ENCODE results near the gene PFDN1. TPM values are rescaled to one million over a fixed set of nuclear protein-coding genes. Genes with fewer than 3 reads are reported as not detected.
A peak's percentile ranks its signal among the peaks of the same experiment; 100 is the strongest.

Gene PFDN1
- polyA plus RNA-seq, 1 donor = 57.7 TPM

GRCh38 chr5:140331638-140332037 is 28.7 kb upstream of the PFDN1 start:
- no peaks in the 10 kb centered on the region for H3K27me3 ChIP-seq (ENCODE audit: control insufficient read depth, insufficient read depth, low read length)
- no peaks in the 10 kb centered on the region for H3K9me3 ChIP-seq (ENCODE audit: control insufficient read depth, low read depth, low read length)
- H3K27ac ChIP-seq (ENCODE audit: low read length) = no peak overlapping the region
- H3K4me3 ChIP-seq (ENCODE audit: low read length) = no peak overlapping the region
- no CpG with 5 or more reads among the region's 1 CpG for WGBS (ENCODE audit: insufficient coverage, low lambda C conversion rate)
- no peaks in the 10 kb centered on the region for H3K4me1 ChIP-seq (ENCODE audit: control insufficient read depth, insufficient read depth, low read length)
- DNase-seq = no peak
- peaks cover 6% of the 10 kb centered on the region for H3K36me3 ChIP-seq (ENCODE audit: control insufficient read depth, insufficient read depth, low read length)

GRCh38 chr5:140329739-140330481 is 27.0 kb upstream of the PFDN1 start:
- DNase-seq = no peak
- Histone ChIP-seq H3K36me3 (ENCODE audit: control insufficient read depth, insufficient read depth, low read length) (peaks cover 6% of the 10 kb centered on the region), H3K27ac (ENCODE audit: low read length) (no peak overlapping the region), H3K4me3 (ENCODE audit: low read length) (no peak overlapping the region), H3K27me3 (ENCODE audit: control insufficient read depth, insufficient read depth, low read length) (no peaks in the 10 kb centered on the region), H3K4me1 (ENCODE audit: control insufficient read depth, insufficient read depth, low read length) (no peaks in the 10 kb centered on the region), H3K9me3 (ENCODE audit: control insufficient read depth, low read depth, low read length) (no peaks in the 10 kb centered on the region)
- no CpG with 5 or more reads among the region's 5 CpGs for WGBS (ENCODE audit: insufficient coverage, low lambda C conversion rate)

- Histone ChIP-seq H3K4me1 (ENCODE audit: control insufficient read depth, insufficient read depth, low read length) (no peaks in the 10 kb centered on the region), H3K36me3 (ENCODE audit: control insufficient read depth, insufficient read depth, low read length) (peaks cover 4% of the 10 kb centered on the region), H3K27me3 (ENCODE audit: control insufficient read depth, insufficient read depth, low read length) (no peaks in the 10 kb centered on the region), H3K9me3 (ENCODE audit: control insufficient read depth, low read depth, low read length) (no peaks in the 10 kb centered on the region), H3K4me3 (ENCODE audit: low read length) (no peak overlapping the region), H3K27ac (ENCODE audit: low read length) (no peak overlapping the region)
- DNase-seq = no peak
- no CpG with 5 or more reads among the region's 8 CpGs for WGBS (ENCODE audit: insufficient coverage, low lambda C conversion rate)
These were observed 25.3 kb upstream of the PFDN1 start for GRCh38 chr5:140328036-140328764.

- Histone ChIP-seq H3K36me3 (ENCODE audit: control insufficient read depth, insufficient read depth, low read length) (no peaks in the 10 kb centered on the region), H3K4me3 (ENCODE audit: low read length) (no peak overlapping the region), H3K4me1 (ENCODE audit: control insufficient read depth, insufficient read depth, low read length) (no peaks in the 10 kb centered on the region), H3K27ac (ENCODE audit: low read length) (no peak overlapping the region), H3K9me3 (ENCODE audit: control insufficient read depth, low read depth, low read length) (no peaks in the 10 kb centered on the region), H3K27me3 (ENCODE audit: control insufficient read depth, insufficient read depth, low read length) (no peaks in the 10 kb centered on the region)
- WGBS (ENCODE audit: insufficient coverage, low lambda C conversion rate) = no CpG with 5 or more reads among the region's 2 CpGs
- DNase-seq = no peak
These were observed 24.7 kb upstream of the PFDN1 start for GRCh38 chr5:140327589-140327988.

- no peaks in the 10 kb centered on the region for H3K27me3 ChIP-seq (ENCODE audit: control insufficient read depth, insufficient read depth, low read length)
- H3K27ac ChIP-seq (ENCODE audit: low read length) = no peak overlapping the region
- 82% methylated on average over 2 of the region's 3 CpGs for WGBS (ENCODE audit: insufficient coverage, low lambda C conversion rate)
- DNase-seq = no peak
- no peak overlapping the region for H3K4me3 ChIP-seq (ENCODE audit: low read length)
- H3K4me1 ChIP-seq (ENCODE audit: control insufficient read depth, insufficient read depth, low read length) = no peaks in the 10 kb centered on the region
- H3K9me3 ChIP-seq (ENCODE audit: control insufficient read depth, low read depth, low read length) = no peaks in the 10 kb centered on the region
- H3K36me3 ChIP-seq (ENCODE audit: control insufficient read depth, insufficient read depth, low read length) = no peaks in the 10 kb centered on the region
These were observed 22.6 kb upstream of the PFDN1 start for GRCh38 chr5:140325486-140325885.

GRCh38 chr5:140324617-140325241 is 21.8 kb upstream of the PFDN1 start:
- Histone ChIP-seq H3K27me3 (ENCODE audit: control insufficient read depth, insufficient read depth, low read length) (no peaks in the 10 kb centered on the region), H3K4me3 (ENCODE audit: low read length) (no peak overlapping the region), H3K9me3 (ENCODE audit: control insufficient read depth, low read depth, low read length) (no peaks in the 10 kb centered on the region), H3K36me3 (ENCODE audit: control insufficient read depth, insufficient read depth, low read length) (no peaks in the 10 kb centered on the region), H3K27ac (ENCODE audit: low read length) (no peak overlapping the region), H3K4me1 (ENCODE audit: control insufficient read depth, insufficient read depth, low read length) (no peaks in the 10 kb centered on the region)
- DNase-seq = no peak
- WGBS (ENCODE audit: insufficient coverage, low lambda C conversion rate) = no CpG with 5 or more reads among the region's 1 CpG

GRCh38 chr5:140324041-140324600 is 21.2 kb upstream of the PFDN1 start:
- Histone ChIP-seq H3K27me3 (ENCODE audit: control insufficient read depth, insufficient read depth, low read length) (no peaks in the 10 kb centered on the region), H3K9me3 (ENCODE audit: control insufficient read depth, low read depth, low read length) (no peaks in the 10 kb centered on the region), H3K4me1 (ENCODE audit: control insufficient read depth, insufficient read depth, low read length) (no peaks in the 10 kb centered on the region), H3K27ac (ENCODE audit: low read length) (no peak overlapping the region), H3K4me3 (ENCODE audit: low read length) (no peak overlapping the region), H3K36me3 (ENCODE audit: control insufficient read depth, insufficient read depth, low read length) (no peaks in the 10 kb centered on the region)
- 80% methylated on average over 2 of the region's 5 CpGs for WGBS (ENCODE audit: insufficient coverage, low lambda C conversion rate)
- DNase-seq = no peak

GRCh38 chr5:140322751-140323731 is 20.1 kb upstream of the PFDN1 start:
- WGBS (ENCODE audit: insufficient coverage, low lambda C conversion rate) = no CpG with 5 or more reads among the region's 9 CpGs
- Histone ChIP-seq H3K27ac (ENCODE audit: low read length) (no peak overlapping the region), H3K4me1 (ENCODE audit: control insufficient read depth, insufficient read depth, low read length) (no peaks in the 10 kb centered on the region), H3K9me3 (ENCODE audit: control insufficient read depth, low read depth, low read length) (no peaks in the 10 kb centered on the region), H3K4me3 (ENCODE audit: low read length) (no peak overlapping the region), H3K36me3 (ENCODE audit: control insufficient read depth, insufficient read depth, low read length) (no peaks in the 10 kb centered on the region), H3K27me3 (ENCODE audit: control insufficient read depth, insufficient read depth, low read length) (no peaks in the 10 kb centered on the region)
- no peak for DNase-seq

GRCh38 chr5:140321796-140322195 is 18.9 kb upstream of the PFDN1 start:
- Histone ChIP-seq H3K27me3 (ENCODE audit: control insufficient read depth, insufficient read depth, low read length) (no peaks in the 10 kb centered on the region), H3K27ac (ENCODE audit: low read length) (no peak overlapping the region), H3K9me3 (ENCODE audit: control insufficient read depth, low read depth, low read length) (no peaks in the 10 kb centered on the region), H3K4me1 (ENCODE audit: control insufficient read depth, insufficient read depth, low read length) (no peaks in the 10 kb centered on the region), H3K4me3 (ENCODE audit: low read length) (no peak overlapping the region), H3K36me3 (ENCODE audit: control insufficient read depth, insufficient read depth, low read length) (no peaks in the 10 kb centered on the region)
- peak in 1 of 2 donors; percentile 18 for DNase-seq
- no CpG with 5 or more reads among the region's 2 CpGs for WGBS (ENCODE audit: insufficient coverage, low lambda C conversion rate)
